ENCODE data around the gene IFNK.

Gene IFNK

DNA sequence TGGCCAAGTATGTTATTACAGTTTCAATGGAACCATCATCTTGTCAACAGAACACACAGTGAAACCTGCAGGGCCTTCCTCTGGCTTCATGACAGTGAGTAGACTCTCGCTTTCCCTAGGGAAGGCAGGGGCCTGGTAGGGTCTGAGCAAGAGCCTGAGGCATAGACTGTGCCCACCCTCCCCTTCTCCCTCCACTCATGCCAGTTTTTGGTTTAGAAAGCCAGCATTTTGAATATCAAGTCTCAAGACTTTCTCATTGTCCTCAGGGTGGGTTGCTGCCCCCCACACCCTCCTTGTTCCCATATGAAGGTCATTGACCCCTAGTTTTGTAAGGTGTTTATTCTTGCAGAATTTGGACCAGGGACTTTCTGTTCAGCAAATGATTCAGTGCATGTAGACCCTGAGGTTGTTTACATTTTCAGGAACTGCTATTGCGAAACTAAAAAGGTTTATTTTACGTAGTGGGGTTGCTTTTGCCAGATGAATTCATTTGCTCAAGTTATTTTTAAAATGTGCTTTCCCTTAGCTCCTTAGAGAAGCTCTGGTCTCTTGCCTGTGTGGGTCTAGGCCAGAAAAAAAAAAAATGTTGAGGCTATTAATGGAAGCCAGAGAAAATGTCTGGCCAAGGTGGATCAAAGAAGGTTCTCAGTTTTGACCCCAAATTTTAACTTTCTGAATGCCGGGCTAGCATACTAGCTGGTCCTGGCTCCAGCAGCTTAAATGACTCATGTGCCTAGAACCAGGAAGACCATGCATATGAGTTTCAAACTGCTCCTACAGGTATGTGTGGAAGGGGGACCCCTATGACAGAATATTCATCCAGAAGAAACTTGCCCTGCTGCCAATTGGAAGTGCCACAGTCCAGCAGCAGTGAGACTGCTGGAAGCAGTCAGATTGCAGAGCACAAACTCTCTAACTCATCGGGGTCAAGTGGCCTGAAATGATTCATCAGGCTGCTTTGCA, 15.7 kb downstream of the IFNK start:
- TF ChIP-seq, protein P1, sequence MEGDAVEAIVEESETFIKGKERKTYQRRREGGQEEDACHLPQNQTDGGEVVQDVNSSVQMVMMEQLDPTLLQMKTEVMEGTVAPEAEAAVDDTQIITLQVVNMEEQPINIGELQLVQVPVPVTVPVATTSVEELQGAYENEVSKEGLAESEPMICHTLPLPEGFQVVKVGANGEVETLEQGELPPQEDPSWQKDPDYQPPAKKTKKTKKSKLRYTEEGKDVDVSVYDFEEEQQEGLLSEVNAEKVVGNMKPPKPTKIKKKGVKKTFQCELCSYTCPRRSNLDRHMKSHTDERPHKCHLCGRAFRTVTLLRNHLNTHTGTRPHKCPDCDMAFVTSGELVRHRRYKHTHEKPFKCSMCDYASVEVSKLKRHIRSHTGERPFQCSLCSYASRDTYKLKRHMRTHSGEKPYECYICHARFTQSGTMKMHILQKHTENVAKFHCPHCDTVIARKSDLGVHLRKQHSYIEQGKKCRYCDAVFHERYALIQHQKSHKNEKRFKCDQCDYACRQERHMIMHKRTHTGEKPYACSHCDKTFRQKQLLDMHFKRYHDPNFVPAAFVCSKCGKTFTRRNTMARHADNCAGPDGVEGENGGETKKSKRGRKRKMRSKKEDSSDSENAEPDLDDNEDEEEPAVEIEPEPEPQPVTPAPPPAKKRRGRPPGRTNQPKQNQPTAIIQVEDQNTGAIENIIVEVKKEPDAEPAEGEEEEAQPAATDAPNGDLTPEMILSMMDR (IDR thresholded peaks at IDR 0.05; ENCODE audit: extremely low read depth, insufficient read depth, missing control alignments), result no peak
- no peak for DNase-seq (ENCODE audit: low spot score)
- in situ Hi-C loops (cut with MboI; ENCODE audit: low pct_unique_long_range_greater_than_20kb, low sequenced_read_pairs, unreplicated experiment), result no loop called here

DNA sequence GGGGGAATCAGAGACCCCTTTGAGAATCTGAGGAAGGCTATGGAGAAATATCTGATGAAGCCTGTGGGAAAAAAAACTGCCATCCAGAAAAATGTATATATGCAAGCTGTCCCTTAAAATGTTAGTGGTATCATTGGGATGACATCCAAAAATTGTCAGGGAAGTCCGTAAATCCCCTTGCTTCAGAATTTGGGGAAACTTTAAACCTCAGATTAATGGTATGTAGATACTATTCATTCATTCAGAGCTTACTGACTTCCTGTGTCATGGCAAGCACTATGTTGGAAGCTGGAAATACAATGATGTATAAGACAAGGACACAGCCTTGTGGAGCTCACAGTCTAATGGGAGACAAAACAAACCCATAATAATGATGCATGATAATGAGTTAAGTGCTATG, 16.4 kb downstream of the IFNK start:
- in situ Hi-C loops (cut with MboI; ENCODE audit: low pct_unique_long_range_greater_than_20kb, low sequenced_read_pairs, unreplicated experiment), result no loop called here
- no peak for DNase-seq (ENCODE audit: low spot score)
- TF ChIP-seq, protein P1 (IDR thresholded peaks at IDR 0.05; ENCODE audit: extremely low read depth, insufficient read depth, missing control alignments), result no peak

DNA sequence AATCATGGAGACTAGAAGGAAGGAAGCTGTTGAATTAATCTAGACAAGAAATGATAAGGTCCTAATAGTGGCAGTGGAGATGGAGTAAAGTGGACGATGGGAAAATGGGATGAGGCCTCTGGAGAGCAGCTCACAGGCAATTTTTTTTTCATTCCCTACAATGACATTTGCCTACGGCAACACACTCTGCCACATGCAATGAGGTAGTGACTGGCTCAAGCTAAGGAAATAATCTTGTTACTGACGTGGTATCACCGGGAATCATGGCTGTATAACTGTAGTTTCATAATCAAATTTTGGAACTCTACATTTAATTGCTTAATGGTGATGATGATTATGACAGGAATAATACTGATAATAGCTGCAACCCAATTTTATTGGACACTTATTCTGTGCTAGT, 17.6 kb downstream of the IFNK start:
- no peak for DNase-seq (ENCODE audit: low spot score)
- TF ChIP-seq, protein P1 (IDR thresholded peaks at IDR 0.05; ENCODE audit: extremely low read depth, insufficient read depth, missing control alignments), result no peak
- in situ Hi-C loops (cut with MboI; ENCODE audit: low pct_unique_long_range_greater_than_20kb, low sequenced_read_pairs, unreplicated experiment), result no loop called here

DNA sequence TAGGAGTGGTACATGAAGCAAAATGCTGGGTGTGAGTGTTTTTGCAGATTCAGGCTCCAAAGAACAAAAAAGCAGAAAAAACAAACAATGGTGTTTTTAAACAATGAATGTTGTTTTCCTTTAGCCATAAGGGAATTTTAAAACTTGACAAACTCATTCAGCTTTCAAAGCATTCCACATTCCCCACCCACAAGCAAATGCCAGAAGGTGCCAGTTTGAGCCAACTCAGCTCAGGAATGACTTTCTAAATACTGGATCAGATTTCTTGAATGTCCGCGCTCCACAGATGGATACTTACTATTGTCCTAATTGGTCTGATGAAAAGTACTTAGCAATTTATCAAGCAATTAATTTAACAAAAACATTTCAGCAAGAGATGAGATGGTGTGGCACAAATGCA, 18.4 kb downstream of the IFNK start:
- in situ Hi-C loops (cut with MboI; ENCODE audit: low pct_unique_long_range_greater_than_20kb, low sequenced_read_pairs, unreplicated experiment), result no loop called here
- TF ChIP-seq, protein P1 (IDR thresholded peaks at IDR 0.05; ENCODE audit: extremely low read depth, insufficient read depth, missing control alignments), result no peak
- DNase-seq (ENCODE audit: low spot score), result no peak

DNA sequence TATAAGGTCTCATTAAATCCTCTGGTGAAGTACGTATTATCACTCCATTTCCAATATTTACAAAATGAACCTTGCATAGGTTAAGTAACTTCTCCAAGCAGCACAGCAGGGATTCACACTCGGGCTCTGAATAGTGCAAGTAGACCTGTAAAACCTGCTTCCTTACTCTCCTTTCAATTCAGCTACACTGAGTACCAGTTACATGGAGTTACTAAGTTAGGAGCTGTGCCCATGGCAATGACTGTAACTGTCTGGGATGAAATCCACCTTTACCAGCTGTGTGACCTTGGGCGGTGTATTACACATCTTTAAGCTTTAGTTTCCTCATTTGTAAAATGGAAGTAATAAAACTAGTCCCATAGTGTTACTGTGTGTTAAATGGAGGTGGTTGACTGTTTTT, 21.4 kb downstream of the IFNK start:
- TF ChIP-seq, protein P1 (IDR thresholded peaks at IDR 0.05; ENCODE audit: extremely low read depth, insufficient read depth, missing control alignments), result no peak
- in situ Hi-C loops (cut with MboI; ENCODE audit: low pct_unique_long_range_greater_than_20kb, low sequenced_read_pairs, unreplicated experiment), result no loop called here

DNA sequence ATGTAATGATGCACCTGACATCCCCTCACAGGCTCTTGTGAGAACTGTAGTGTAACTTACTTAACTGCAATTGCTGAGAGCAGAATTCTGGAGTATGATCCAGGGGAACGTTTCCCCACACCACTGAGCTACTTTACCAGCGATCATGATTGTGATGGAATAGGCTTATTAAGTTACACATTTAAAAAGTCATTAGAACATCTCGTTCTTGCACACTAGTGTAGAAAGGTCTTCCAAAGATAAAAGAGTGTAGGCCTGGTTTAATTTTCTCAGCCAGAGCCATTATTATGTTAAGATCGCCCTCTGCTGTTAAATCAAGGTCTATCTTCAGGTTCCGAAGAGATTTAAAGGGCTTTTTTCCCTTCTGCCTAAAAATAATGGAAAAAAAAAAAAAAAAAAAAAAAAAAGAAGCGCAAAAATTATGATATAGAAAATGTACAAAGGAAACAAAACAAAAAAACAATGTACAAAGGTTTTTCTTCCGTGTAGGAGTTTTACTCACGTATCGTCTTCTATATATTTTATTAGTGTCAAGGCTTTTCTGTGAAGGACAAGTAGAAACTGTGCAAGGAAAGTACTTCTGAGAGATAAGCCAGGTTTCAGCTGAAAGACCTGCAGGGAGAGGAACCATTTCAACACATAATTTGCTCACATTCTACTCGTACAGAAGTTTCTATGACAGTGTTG, 24.1 kb downstream of the IFNK start:
- in situ Hi-C loops (cut with MboI; ENCODE audit: low pct_unique_long_range_greater_than_20kb, low sequenced_read_pairs, unreplicated experiment), result no loop called here
- no peak for DNase-seq (ENCODE audit: low spot score)
- TF ChIP-seq, protein P1 (IDR thresholded peaks at IDR 0.05; ENCODE audit: extremely low read depth, insufficient read depth, missing control alignments), result peak; percentile 54

More for the DNA sequence above, 21.4 kb downstream of the IFNK start:
- no peak for DNase-seq (ENCODE audit: low spot score)

Measured in GM13977 (cell line).